NCI-H526 treated with DMSO at 0.1 percent for 48 hours (cell line): ENCODE measurements around the gene COQ10B.
"Not testable (repeated sequence)": the region's sequence is repeated elsewhere in the genome, so short reads cannot be mapped to it uniquely, and the experiment has no call there.

Experiments
- DNase-seq: peaks from one replicate; lab custom pipeline; 2025; lab: John Stamatoyannopoulos, UW

COQ10B gene

GRCh38 chr2:197450935-197451358 is 2.4 kb upstream of the COQ10B start:
- not testable (repeated sequence) for DNase-seq

- DNase-seq: no peak
These were observed 614 bp upstream of the COQ10B start for GRCh38 chr2:197452754-197453122.

- DNase-seq: no peak
These were observed 604 bp downstream of the COQ10B start for GRCh38 chr2:197453914-197454398.

GRCh38 chr2:197454923-197455322 is 1.6 kb downstream of the COQ10B start:
- DNase-seq: no peak

- DNase-seq: no peak
These were observed 2.1 kb downstream of the COQ10B start for GRCh38 chr2:197455428-197455827.

GRCh38 chr2:197460649-197461048 is 7.3 kb downstream of the COQ10B start:
- no peak for DNase-seq

- no peak for DNase-seq
These were observed 7.7 kb downstream of the COQ10B start for GRCh38 chr2:197461057-197461456.

GRCh38 chr2:197464175-197464574 is 10.8 kb downstream of the COQ10B start:
- no peak for DNase-seq

GRCh38 chr2:197472166-197472565 is 18.8 kb downstream of the COQ10B start:
- no peak for DNase-seq

- DNase-seq: no peak
These were observed 24.4 kb downstream of the COQ10B start for GRCh38 chr2:197477797-197478196.

GRCh38 chr2:197480165-197481036 is 27.0 kb downstream of the COQ10B start:
- DNase-seq: no peak

GRCh38 chr2:197484248-197484647 is 30.9 kb downstream of the COQ10B start:
- not testable (repeated sequence) for DNase-seq

GRCh38 chr2:197486175-197486574 is 32.8 kb downstream of the COQ10B start:
- DNase-seq: no peak

GRCh38 chr2:197487385-197487784 is 34.0 kb downstream of the COQ10B start:
- no peak for DNase-seq

- no peak for DNase-seq
These were observed 42.2 kb downstream of the COQ10B start for GRCh38 chr2:197495433-197496134.

- no peak for DNase-seq
These were observed 43.3 kb downstream of the COQ10B start for GRCh38 chr2:197496695-197497094.

- DNase-seq: no peak
These were observed 44.0 kb downstream of the COQ10B start for GRCh38 chr2:197497326-197497725.

- no peak for DNase-seq
These were observed 45.0 kb downstream of the COQ10B start for GRCh38 chr2:197498235-197498936.

- DNase-seq: peak; percentile 45
These were observed 45.7 kb downstream of the COQ10B start for GRCh38 chr2:197498937-197499593.

- peak; percentile 97 for DNase-seq
These were observed 46.5 kb downstream of the COQ10B start, which contains the start of the genes HSPD1 and HSPE1 for GRCh38 chr2:197499594-197500502. Gene HSPD1, minus strand, starts transcription at chr2:197499840. Its CDS starts 992 bp downstream, at chr2:197498848. Gene HSPE1, plus strand, starts transcription at chr2:197500379. Its CDS starts 58 bp downstream, at chr2:197500437.
